Measurements from ENCODE around the gene SPINK4. TPM values are rescaled to one million over a fixed set of nuclear protein-coding genes. Genes with fewer than 3 reads are reported as not detected.

The SPINK4 gene
- total RNA-seq, 4 donors from 2014 or later = not detected

DNA sequence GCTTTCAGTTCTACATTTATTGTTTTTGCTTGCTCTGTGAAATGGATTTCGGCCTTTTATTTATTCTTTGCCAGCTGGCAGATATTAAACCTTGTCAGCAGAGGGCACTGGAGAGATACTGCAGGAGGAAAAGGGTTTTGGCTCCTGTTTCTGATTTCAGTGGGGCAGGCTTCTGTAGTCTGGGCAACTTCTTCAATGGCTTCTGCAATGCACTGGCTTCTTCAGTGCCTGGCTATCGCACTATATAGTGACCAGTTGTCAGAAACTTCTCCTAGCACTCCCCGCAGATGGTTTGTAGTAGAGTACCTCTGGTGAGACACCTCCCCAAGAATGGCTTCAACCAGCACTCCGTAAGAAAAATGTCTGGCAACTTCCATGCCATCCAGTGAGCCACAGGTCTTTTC lies 47.1 kb downstream of the SPINK4 start:
- Histone ChIP-seq H3K36me3 (peaks cover 0 to 44% (median 6%) of the 10 kb centered on the region in 3 donors), H3K9me3 (no peaks in the 10 kb centered on the region), H3K4me3 (no peak overlapping the region), H3K27ac (peak overlapping the region in 3 of 4 donors; percentile 32 to 100 (median 94)), H3K4me1 (peaks cover 8 to 37% (median 19%) of the 10 kb centered on the region in 3 donors), H3K27me3 (no peaks in the 10 kb centered on the region)
- TF ChIP-seq, protein P1, sequence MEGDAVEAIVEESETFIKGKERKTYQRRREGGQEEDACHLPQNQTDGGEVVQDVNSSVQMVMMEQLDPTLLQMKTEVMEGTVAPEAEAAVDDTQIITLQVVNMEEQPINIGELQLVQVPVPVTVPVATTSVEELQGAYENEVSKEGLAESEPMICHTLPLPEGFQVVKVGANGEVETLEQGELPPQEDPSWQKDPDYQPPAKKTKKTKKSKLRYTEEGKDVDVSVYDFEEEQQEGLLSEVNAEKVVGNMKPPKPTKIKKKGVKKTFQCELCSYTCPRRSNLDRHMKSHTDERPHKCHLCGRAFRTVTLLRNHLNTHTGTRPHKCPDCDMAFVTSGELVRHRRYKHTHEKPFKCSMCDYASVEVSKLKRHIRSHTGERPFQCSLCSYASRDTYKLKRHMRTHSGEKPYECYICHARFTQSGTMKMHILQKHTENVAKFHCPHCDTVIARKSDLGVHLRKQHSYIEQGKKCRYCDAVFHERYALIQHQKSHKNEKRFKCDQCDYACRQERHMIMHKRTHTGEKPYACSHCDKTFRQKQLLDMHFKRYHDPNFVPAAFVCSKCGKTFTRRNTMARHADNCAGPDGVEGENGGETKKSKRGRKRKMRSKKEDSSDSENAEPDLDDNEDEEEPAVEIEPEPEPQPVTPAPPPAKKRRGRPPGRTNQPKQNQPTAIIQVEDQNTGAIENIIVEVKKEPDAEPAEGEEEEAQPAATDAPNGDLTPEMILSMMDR (IDR thresholded peaks at IDR 0.05) = peak; percentile 27 to 84 (median 73)
- no peak for TF ChIP-seq POLR2A (IDR thresholded peaks at IDR 0.05)
- no peak for DNase-seq
- intact Hi-C loops (cut with DNase I) = no loop called here
- 47 to 49% methylated on average over 4 of the region's 4 CpGs for WGBS, 2 donors

DNA sequence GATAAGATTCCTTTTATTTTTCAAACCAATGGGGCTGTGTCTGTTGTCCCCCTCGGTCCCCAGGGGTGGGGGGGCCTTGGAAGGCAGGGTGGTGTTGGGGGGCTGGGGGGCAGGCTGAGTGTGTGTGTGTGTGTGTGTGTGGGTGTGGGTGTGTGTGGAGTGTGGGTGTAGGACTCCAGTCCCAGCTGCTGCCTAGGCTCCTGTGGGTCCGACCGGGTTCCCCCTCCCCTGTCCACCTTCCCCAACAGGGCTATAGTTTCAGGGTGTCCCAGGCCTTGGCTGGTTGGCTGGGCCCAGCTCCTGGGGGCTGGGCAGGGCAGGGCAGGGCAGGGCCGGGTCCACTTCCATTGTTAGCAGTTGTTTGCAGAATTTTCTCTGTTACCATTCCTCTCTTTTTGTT lies 48.3 kb downstream of the SPINK4 start:
- H3K27ac ChIP-seq = peak overlapping the region; percentile 40 to 100 (median 96)
- DNase-seq = no peak
- H3K4me3 ChIP-seq = no peak overlapping the region
- peaks cover 8 to 48% (median 30%) of the 10 kb centered on the region in 3 donors for H3K4me1 ChIP-seq
- TF ChIP-seq, protein P1 (IDR thresholded peaks at IDR 0.05) = no peak
- no peak for TF ChIP-seq POLR2A (IDR thresholded peaks at IDR 0.05)
- 33% methylated on average over 1 of the region's 4 CpGs for WGBS, 2 donors
- no peaks in the 10 kb centered on the region for H3K9me3 ChIP-seq
- no peaks in the 10 kb centered on the region for H3K27me3 ChIP-seq
- peaks cover 0 to 44% (median 2%) of the 10 kb centered on the region in 3 donors for H3K36me3 ChIP-seq
- intact Hi-C loops (cut with DNase I) = no loop called here

DNA sequence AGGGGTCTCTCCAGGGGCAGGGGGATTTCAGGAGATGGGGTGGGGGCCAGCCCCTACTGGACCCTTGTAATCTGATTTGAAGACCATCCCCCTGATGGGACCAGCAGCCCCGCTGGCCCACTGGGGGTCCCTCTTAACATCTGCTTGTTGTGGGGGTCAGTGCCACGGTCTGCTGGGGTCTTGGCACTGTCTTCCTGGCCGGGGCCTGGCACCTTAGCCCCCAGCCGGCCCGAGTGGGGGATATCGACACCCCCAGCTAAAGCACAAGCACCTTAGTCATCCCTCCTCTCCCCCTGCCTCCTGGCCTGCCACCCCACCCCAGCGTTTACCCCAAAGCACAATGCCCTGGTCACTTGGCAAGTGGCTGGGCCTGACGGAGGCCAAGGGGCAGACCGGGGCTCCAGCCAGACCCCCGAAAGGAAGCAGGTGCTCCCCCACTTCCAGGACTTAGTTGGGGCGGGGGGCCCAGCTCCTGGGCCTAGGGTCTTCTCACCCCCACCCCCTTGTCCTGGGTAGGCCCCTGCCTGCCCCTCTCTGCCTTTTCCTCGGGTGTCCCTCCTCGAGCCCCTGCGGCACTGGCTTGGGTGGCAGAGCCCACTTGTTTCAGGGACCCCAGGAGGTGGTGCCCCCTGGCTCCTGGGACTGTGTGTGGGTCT lies 49.0 kb downstream of the SPINK4 start:
- intact Hi-C loops (cut with DNase I) = no loop called here
- DNase-seq = no peak
- Histone ChIP-seq H3K4me1 (peaks cover 8 to 55% (median 32%) of the 10 kb centered on the region in 3 donors), H3K27me3 (no peaks in the 10 kb centered on the region), H3K27ac (peak overlapping the region; percentile 94 to 100 (median 96)), H3K36me3 (peaks cover 0 to 44% (median 0%) of the 10 kb centered on the region in 3 donors), H3K9me3 (no peaks in the 10 kb centered on the region), H3K4me3 (peak overlapping the region in 3 of 4 donors; percentile 59 to 96 (median 71))
- TF ChIP-seq POLR2A (IDR thresholded peaks at IDR 0.05) = no peak
- TF ChIP-seq, protein P1 (IDR thresholded peaks at IDR 0.05) = no peak
- 92 to 100% methylated on average over 1 to 5 of the region's 14 CpGs for WGBS, 2 donors

DNA sequence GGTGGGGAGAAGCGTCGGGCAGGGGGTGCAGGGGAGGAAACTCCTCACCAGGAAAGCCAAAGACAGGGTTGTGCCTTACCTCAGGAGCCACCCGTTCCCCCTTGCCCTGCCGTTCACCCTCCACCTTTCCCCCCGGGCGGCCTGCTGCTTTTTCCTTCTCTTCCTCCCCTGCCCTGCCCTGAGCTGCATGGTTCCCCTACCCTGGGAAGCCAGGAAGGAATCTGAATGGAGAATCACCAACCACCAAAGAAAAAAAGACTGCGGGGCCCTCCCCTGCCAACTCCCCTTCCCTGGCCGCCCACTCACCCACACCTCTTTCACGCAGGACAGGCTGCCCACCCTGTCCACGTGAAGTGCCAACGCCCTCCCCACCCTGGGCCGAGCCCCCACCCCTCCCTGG lies 49.5 kb downstream of the SPINK4 start:
- intact Hi-C loops (cut with DNase I) = no loop called here
- DNase-seq = no peak

DNA sequence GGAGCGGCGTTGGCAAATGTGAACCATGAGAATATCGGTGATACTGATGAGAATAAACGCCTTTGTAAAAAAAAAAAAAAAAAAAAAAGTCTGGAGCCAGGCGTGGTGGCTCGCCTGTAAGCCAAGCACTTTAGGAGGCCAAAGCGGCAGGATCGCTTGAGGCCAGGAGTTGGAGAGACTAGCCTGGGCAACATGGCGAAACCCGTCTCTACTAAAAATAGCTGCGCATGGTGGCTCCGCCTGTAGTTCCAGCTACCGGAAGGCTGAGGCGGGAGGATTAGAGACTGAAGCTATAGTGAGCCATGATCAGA lies 49.9 kb downstream of the SPINK4 start:
- peaks cover 0 to 44% (median 0%) of the 10 kb centered on the region in 3 donors for H3K36me3 ChIP-seq
- peaks cover 8 to 62% (median 32%) of the 10 kb centered on the region in 3 donors for H3K4me1 ChIP-seq
- TF ChIP-seq POLR2A (IDR thresholded peaks at IDR 0.05) = no peak
- TF ChIP-seq, protein P1 (IDR thresholded peaks at IDR 0.05) = peak in 1 of 6 experiments; percentile 3

More for the DNA sequence above, 49.5 kb downstream of the SPINK4 start:
- Histone ChIP-seq H3K36me3 (peaks cover 0 to 44% (median 0%) of the 10 kb centered on the region in 3 donors), H3K27me3 (no peaks in the 10 kb centered on the region), H3K9me3 (no peaks in the 10 kb centered on the region), H3K27ac (peak overlapping the region; percentile 94 to 100 (median 96)), H3K4me1 (peaks cover 8 to 58% (median 32%) of the 10 kb centered on the region in 3 donors), H3K4me3 (peak overlapping the region; percentile 59 to 96 (median 66))
- TF ChIP-seq, protein P1 (IDR thresholded peaks at IDR 0.05) = no peak
- no peak for TF ChIP-seq POLR2A (IDR thresholded peaks at IDR 0.05)
- 0 to 10% methylated on average over 4 to 7 of the region's 12 CpGs for WGBS, 2 donors

More for the DNA sequence above, 49.9 kb downstream of the SPINK4 start:
- WGBS, 2 donors = 0 to 1% methylated on average over 12 to 14 of the region's 14 CpGs
- intact Hi-C loops (cut with DNase I) = no loop called here
- H3K4me3 ChIP-seq = peak overlapping the region; percentile 59 to 96 (median 66)
- H3K27me3 ChIP-seq = no peaks in the 10 kb centered on the region
- no peaks in the 10 kb centered on the region for H3K9me3 ChIP-seq
- H3K27ac ChIP-seq = peak overlapping the region; percentile 94 to 100 (median 96)
- DNase-seq = no peak
